GM12873 (cell line): ENCODE data around the gene TRAPPC2.

Experiments used
- TF ChIP-seq, protein P1 (sequence below): IDR thresholded peaks from 2 replicates; pipeline ENCODE4 v1.5.1; 2012; ENCODE audit warnings: low read depth, mild to moderate bottlenecking, moderate library complexity, low read length, control low read depth; ENCODE audit not compliant: insufficient read depth; ENCODE audit errors: missing control alignments

The TRAPPC2 gene

DNA sequence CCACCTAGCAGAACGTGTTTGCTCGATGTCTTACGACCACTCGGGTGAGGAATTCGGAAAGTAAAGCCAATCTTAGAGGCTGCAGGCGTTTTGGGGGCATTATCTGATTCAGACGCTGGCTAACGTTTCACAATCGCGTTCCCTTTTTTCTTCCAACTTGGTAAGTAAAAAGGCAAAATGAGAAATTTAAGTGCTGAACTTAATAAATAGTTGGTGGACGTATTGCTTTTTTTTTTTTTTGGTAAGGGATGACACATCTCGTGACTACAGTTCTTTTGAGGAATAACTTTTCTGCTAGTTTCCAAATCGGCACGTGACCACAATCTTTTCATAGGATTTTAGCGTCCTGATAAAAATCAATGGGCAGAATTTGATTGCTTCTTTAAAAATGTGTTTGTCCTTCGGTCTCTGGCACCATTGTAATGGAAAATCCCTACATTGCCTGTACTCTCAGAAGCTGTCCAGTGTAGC, 44.6 kb downstream of the TRAPPC2 start:
- TF ChIP-seq, protein P1, sequence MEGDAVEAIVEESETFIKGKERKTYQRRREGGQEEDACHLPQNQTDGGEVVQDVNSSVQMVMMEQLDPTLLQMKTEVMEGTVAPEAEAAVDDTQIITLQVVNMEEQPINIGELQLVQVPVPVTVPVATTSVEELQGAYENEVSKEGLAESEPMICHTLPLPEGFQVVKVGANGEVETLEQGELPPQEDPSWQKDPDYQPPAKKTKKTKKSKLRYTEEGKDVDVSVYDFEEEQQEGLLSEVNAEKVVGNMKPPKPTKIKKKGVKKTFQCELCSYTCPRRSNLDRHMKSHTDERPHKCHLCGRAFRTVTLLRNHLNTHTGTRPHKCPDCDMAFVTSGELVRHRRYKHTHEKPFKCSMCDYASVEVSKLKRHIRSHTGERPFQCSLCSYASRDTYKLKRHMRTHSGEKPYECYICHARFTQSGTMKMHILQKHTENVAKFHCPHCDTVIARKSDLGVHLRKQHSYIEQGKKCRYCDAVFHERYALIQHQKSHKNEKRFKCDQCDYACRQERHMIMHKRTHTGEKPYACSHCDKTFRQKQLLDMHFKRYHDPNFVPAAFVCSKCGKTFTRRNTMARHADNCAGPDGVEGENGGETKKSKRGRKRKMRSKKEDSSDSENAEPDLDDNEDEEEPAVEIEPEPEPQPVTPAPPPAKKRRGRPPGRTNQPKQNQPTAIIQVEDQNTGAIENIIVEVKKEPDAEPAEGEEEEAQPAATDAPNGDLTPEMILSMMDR = no peak

DNA sequence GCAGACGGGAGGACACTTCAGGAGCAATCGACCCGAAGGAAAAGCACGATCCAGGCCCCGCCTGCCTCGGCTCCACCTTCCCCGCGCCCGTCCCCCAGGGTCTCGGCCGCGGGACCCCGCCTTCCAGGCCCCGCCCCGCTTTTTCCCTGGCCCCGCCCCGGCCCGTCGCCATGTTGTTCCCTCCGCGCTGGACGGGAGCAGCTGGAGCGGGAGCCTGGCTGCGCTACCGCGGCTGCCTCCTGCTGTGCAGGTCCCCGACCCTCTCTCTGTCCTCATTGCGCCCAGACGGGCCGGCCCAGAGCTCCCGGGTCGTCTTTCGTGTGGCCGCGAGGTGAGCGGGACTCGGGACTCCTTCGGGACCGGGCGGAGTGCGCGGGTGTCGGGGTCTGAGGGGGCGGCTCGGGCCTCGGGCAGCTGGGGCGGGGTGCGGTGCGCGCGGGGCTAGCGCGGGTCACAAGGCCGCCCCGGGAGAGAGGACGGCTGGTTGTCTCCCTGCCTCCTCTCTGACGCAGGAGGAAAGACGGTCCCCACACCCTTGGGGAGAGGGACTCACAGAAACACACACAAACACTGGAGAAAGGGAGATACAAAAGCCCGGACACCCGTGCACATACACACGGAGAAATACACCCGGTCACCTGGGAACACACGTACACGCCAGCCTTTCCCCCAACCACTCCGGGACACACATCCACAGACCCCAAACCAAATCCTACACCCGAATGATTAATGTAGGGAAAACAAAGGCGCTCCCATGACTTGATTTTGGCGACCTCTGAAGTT, 45.3 kb downstream of the TRAPPC2 start, which contains the start of gene RAB9A:
Gene RAB9A (plus strand): TSS at position 171 of the 783 bp plus-strand sequence. CDS start 19,619 bp downstream, outside the sequence.
- TF ChIP-seq, protein P1 = no peak

DNA sequence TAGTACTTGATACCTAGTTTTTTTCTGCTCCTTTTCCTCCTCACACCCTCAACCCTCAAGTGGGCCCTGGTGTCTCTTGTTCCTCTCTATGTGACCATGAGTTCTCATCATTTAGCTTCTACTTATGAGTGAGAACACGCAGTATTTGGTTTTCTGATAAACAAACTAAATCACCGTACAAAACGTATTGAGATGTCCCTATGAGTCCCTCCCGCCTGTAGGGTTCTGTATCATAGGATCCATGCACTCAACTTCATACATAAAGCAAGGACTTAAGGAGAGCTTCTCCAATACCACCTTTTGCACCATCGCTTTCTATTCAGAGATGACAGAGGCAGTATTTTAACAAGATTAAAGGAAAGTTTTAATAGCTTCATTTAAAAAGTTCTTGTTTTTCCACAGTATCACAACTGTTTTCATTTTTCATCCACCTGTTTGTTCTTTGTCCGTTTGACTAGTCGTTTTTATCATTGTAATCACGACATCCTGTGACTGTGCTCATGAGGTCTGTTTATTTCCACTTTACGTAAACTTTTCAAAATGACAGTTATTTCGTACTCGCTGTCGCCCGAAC, 45.9 kb downstream of the TRAPPC2 start:
- TF ChIP-seq, protein P1 = no peak

DNA sequence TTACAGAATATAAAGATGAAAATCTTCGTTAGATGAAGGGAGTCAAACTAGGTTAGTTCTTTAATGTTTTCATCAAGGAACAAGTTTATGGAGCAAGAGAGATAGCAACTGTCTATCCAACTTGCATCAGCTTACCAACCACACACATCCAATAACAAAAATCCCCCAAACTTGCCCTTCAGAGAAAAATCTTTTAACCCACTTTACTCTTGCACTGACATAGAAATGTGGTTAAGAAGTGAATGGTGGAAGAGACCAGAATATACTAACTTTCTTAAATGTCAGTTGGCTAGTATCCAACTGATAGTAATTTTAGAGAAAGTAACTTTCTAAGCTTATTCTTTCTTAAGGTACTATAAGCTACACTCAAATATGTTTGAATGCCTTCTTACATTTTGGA, 47.2 kb downstream of the TRAPPC2 start:
- TF ChIP-seq, protein P1 = no peak

DNA sequence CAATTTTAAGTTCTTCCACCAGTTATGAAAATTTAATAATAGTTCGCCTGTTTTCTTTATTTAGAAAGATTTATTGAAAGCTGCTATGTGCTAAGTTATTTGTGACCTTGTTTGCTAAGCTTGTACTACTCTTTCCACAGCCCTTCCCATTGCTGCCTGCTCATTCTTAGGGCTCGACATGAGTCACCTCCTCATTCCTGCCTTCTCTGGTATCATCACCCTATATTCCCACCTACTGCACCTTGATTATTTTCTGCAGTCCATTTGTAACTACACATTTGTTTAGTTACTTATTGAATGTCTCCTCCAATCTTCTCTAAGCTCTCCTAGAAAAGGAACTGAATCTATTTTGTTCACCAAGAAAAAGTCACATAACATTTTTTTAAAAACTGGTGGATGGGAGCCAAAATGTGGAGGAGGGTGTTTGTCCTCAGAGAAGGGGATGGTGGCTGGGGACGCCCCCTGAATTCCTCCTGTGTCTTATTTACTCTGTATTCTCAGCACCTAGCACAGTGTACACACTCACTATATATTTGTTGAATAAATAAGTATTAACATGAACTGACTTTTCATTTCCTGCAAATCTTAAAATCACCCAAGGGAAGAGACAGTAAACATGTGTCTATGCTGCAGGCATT, 49.2 kb downstream of the TRAPPC2 start:
- TF ChIP-seq, protein P1 = no peak

DNA sequence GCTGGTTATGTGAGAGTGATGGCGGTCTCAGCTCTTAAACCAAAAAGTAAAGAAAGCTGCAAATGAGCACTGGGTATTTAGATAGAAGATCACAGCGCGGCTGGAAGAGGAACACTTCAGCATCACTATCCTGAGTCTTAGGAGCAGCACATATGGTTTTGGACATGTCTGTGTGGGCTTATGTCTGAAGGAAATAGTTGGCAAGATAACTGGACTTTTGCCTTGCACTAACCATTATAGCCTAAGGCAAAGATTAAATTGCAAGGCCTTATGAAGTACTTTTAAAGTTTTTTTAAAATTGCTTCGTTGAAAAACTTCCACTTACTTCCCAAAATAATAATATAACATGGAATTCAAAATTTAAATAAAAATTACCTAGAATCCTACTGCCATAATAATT, 50.1 kb downstream of the TRAPPC2 start:
- TF ChIP-seq, protein P1 = no peak

DNA sequence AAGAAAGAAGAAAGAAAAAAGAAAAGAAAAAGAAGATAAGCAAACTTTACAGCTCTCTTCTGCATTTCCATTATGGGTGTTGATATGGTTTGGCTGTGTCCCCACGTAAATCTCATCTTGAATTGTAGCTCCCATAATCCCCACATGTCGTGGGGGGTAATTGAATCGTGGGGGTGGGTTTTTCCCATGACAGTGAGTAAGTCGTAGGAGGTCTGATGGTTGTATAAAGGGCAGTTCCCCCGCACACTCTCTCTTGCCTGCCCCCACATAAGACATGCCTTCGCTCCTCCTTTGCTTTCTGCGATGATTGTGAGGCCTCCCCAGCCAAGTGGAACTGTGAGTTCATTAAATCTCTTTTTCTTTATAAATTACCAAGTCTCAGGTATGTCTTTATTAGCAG, 52.8 kb downstream of the TRAPPC2 start:
- TF ChIP-seq, protein P1 = no peak
